Osteoblast (primary cell): ENCODE measurements around the gene LIX1. TPM values are rescaled to one million over a fixed set of nuclear protein-coding genes. Genes with fewer than 3 reads are reported as not detected.
"Not testable (repeated sequence)": the region's sequence is repeated elsewhere in the genome, so short reads cannot be mapped to it uniquely, and the experiment has no call there.

Experiments
- DNase-seq: peaks from one replicate; pipeline ENCODE4 v3.0.0; 2011; ENCODE audit warnings: low spot score, mixed read lengths; ENCODE audit not compliant: insufficient read length; ENCODE audit errors: missing footprints
- H2AFZ ChIP-seq: 2 replicates; pipeline ENCODE4 v1.6.0; 2011; ENCODE audit warnings: mild to moderate bottlenecking, low read length
- H3K27ac ChIP-seq: 2 replicates; pipeline ENCODE4 v1.5.1; 2011; ENCODE audit warnings: mild to moderate bottlenecking, low read depth, low read length, moderate library complexity
- H3K27me3 ChIP-seq: 2 replicates; pipeline ENCODE4 v1.6.0; 2012; ENCODE audit warnings: mild to moderate bottlenecking, control low read depth, inconsistent platforms, low read length, moderate library complexity; ENCODE audit not compliant: insufficient read depth
- H3K36me3 ChIP-seq: 2 replicates; pipeline ENCODE4 v1.5.1; 2011; ENCODE audit warnings: mild to moderate bottlenecking, low read length, control low read depth, moderate library complexity; ENCODE audit not compliant: insufficient read depth
- H3K4me1 ChIP-seq: 2 replicates; pipeline ENCODE4 v1.5.1; 2011; ENCODE audit warnings: mild to moderate bottlenecking, low read length, control low read depth, moderate library complexity; ENCODE audit not compliant: insufficient read depth
- H3K4me2 ChIP-seq: 2 replicates; pipeline ENCODE4 v1.6.0; 2011; ENCODE audit warnings: mild to moderate bottlenecking, low read length; ENCODE audit not compliant: insufficient read depth
- H3K4me3 ChIP-seq: fragments of 200-600 bp; sonication (generic); 3 replicates; pipeline ENCODE4 v1.5.1; 2012; ENCODE audit warnings: mild to moderate bottlenecking, low read length, inconsistent platforms; ENCODE audit not compliant: insufficient read depth
- H3K79me2 ChIP-seq: 2 replicates; pipeline ENCODE4 v1.6.0; 2012; ENCODE audit warnings: mild to moderate bottlenecking, low read length, control low read depth, inconsistent platforms; ENCODE audit not compliant: insufficient read depth
- H3K9me3 ChIP-seq: 2 replicates; pipeline ENCODE4 v1.5.1; 2011; ENCODE audit warnings: low read depth, low read length, control low read depth
- H4K20me1 ChIP-seq: 2 replicates; pipeline ENCODE4 v1.6.0; 2012; ENCODE audit warnings: mild to moderate bottlenecking, low read length, control low read depth; ENCODE audit not compliant: insufficient read depth
- CTCF ChIP-seq: IDR thresholded peaks from 2 replicates; pipeline ENCODE4 v1.5.1; 2011; ENCODE audit warnings: mild to moderate bottlenecking, low read depth, low read length, moderate library complexity; ENCODE audit errors: extremely low read depth
- total RNA-seq: library from RNA; depleted of rRNA; stranded (reverse); fragments of >200 nt; gene quantifications from 2 replicates; pipeline ENCODE4 v1.2.3, GENCODE V29; 2012

Gene LIX1
- total RNA-seq, 1 donor = not detected

GRCh38 chr5:97148288-97148687 lies 5.9 kb upstream of the LIX1 start:
- Histone ChIP-seq H3K79me2 (no peaks in the 10 kb centered on the region), H2AFZ (no peak overlapping the region), H3K4me1 (no peaks in the 10 kb centered on the region), H3K4me3 (no peak overlapping the region), H3K9me3 (no peaks in the 10 kb centered on the region), H4K20me1 (no peaks in the 10 kb centered on the region), H3K4me2 (no peak overlapping the region), H3K27me3 (peaks cover 4% of the 10 kb centered on the region), H3K36me3 (no peaks in the 10 kb centered on the region), H3K27ac (no peak overlapping the region)
- TF ChIP-seq CTCF = no peak
- no peak for DNase-seq

GRCh38 chr5:97143704-97144103 lies 1.3 kb upstream of the LIX1 start:
- Histone ChIP-seq H2AFZ (no peak overlapping the region), H3K4me2 (no peak overlapping the region), H3K27ac (no peak overlapping the region), H3K27me3 (peaks cover 28% of the 10 kb centered on the region), H3K4me3 (no peak overlapping the region), H3K9me3 (no peaks in the 10 kb centered on the region), H3K36me3 (no peaks in the 10 kb centered on the region), H3K4me1 (no peaks in the 10 kb centered on the region), H3K79me2 (no peaks in the 10 kb centered on the region), H4K20me1 (no peaks in the 10 kb centered on the region)
- DNase-seq = no peak
- no peak for TF ChIP-seq CTCF

- no peaks in the 10 kb centered on the region for H4K20me1 ChIP-seq
- no peaks in the 10 kb centered on the region for H3K9me3 ChIP-seq
- H3K79me2 ChIP-seq = no peaks in the 10 kb centered on the region
- peaks cover 24% of the 10 kb centered on the region for H3K27me3 ChIP-seq
- H3K4me3 ChIP-seq = no peak overlapping the region
- DNase-seq = no peak
- no peaks in the 10 kb centered on the region for H3K4me1 ChIP-seq
- no peak for TF ChIP-seq CTCF
- no peak overlapping the region for H3K4me2 ChIP-seq
- H3K27ac ChIP-seq = no peak overlapping the region
- H2AFZ ChIP-seq = no peak overlapping the region
- H3K36me3 ChIP-seq = no peaks in the 10 kb centered on the region
These were observed 872 bp downstream of the LIX1 start for GRCh38 chr5:97141539-97141938.

GRCh38 chr5:97141031-97141430 lies 1.4 kb downstream of the LIX1 start:
- H3K36me3 ChIP-seq = no peaks in the 10 kb centered on the region
- no peak for TF ChIP-seq CTCF
- peak; percentile 73 for DNase-seq
- no peaks in the 10 kb centered on the region for H3K4me1 ChIP-seq
- H4K20me1 ChIP-seq = no peaks in the 10 kb centered on the region
- H3K79me2 ChIP-seq = no peaks in the 10 kb centered on the region
- H3K27ac ChIP-seq = no peak overlapping the region
- H2AFZ ChIP-seq = no peak overlapping the region
- no peak overlapping the region for H3K4me3 ChIP-seq
- H3K4me2 ChIP-seq = no peak overlapping the region
- peaks cover 24% of the 10 kb centered on the region for H3K27me3 ChIP-seq
- no peaks in the 10 kb centered on the region for H3K9me3 ChIP-seq

- not testable (repeated sequence) for H4K20me1 ChIP-seq, H3K79me2 ChIP-seq, H3K4me2 ChIP-seq, H2AFZ ChIP-seq, DNase-seq, H3K9me3 ChIP-seq, H3K4me1 ChIP-seq, H3K4me3 ChIP-seq, H3K27ac ChIP-seq, H3K36me3 ChIP-seq
- peaks cover 24% of the 10 kb centered on the region for H3K27me3 ChIP-seq
These were observed 2.2 kb downstream of the LIX1 start for GRCh38 chr5:97140250-97140649.
